Endodermal cell (in vitro differentiated cells): ENCODE data around the gene CNOT4. TPM values are rescaled to one million over a fixed set of nuclear protein-coding genes. Genes with fewer than 3 reads are reported as not detected.

Experiments
- DNase-seq: peaks from one replicate; pipeline ENCODE4 v3.0.0-alpha.2; 2017
- H3K27ac ChIP-seq: 2 replicates; pipeline ENCODE4 v1.5.1; 2013; ENCODE audit warnings: mild to moderate bottlenecking, low read depth, low read length, moderate library complexity
- H3K27me3 ChIP-seq: 2 replicates; pipeline ENCODE4 v1.6.1; 2013; ENCODE audit warnings: mild to moderate bottlenecking, low read length, moderate library complexity; ENCODE audit not compliant: insufficient read depth, control insufficient read depth, poor library complexity, severe bottlenecking
- H3K36me3 ChIP-seq: 2 replicates; pipeline ENCODE4 v1.7.0; 2013; ENCODE audit warnings: mild to moderate bottlenecking, low read length, moderate library complexity; ENCODE audit not compliant: control insufficient read depth, insufficient read depth
- H3K4me1 ChIP-seq: one replicate; pipeline ENCODE4 v1.7.0; 2013; ENCODE audit warnings: low read length; ENCODE audit not compliant: control insufficient read depth, insufficient read depth
- H3K4me3 ChIP-seq: 2 replicates; pipeline ENCODE4 v1.5.1; 2013; ENCODE audit warnings: mild to moderate bottlenecking, low read length, moderate library complexity
- H3K9ac ChIP-seq: 2 replicates; pipeline ENCODE4 v1.6.1; 2013; ENCODE audit warnings: mild to moderate bottlenecking, low read length, moderate library complexity; ENCODE audit not compliant: poor library complexity, severe bottlenecking; ENCODE audit errors: extremely low read depth
- H3K9me3 ChIP-seq: 2 replicates; pipeline ENCODE4 v1.6.1; 2013; ENCODE audit warnings: mild to moderate bottlenecking, low read length, moderate library complexity; ENCODE audit not compliant: control insufficient read depth
- H3K27ac Mint-ChIP-seq: 2 replicates; pipeline ENCODE4 v1.8.0; 2020; ENCODE audit warnings: mixed read lengths
- H3K27me3 Mint-ChIP-seq: 2 replicates; pipeline ENCODE4 v1.8.0; 2021; ENCODE audit warnings: mild to moderate bottlenecking, mixed read lengths; ENCODE audit not compliant: insufficient read depth
- H3K36me3 Mint-ChIP-seq: 2 replicates; pipeline ENCODE4 v1.8.0; 2020; ENCODE audit warnings: low read depth, mixed read lengths
- H3K4me1 Mint-ChIP-seq: 2 replicates; pipeline ENCODE4 v1.8.0; 2020; ENCODE audit warnings: mixed read lengths
- H3K4me3 Mint-ChIP-seq: 2 replicates; pipeline ENCODE4 v1.8.0; 2020; ENCODE audit warnings: mild to moderate bottlenecking, moderate library complexity, mixed read lengths
- H3K9me3 Mint-ChIP-seq: 2 replicates; pipeline ENCODE4 v1.8.0; 2020; ENCODE audit warnings: mild to moderate bottlenecking, mixed read lengths
- WGBS, 2 experiments: methylation state at CpG; one replicate each; pipeline versions ENCODE4 v1.1.5 to v1.1.7; 2013; ENCODE audit warnings: missing lambda C conversion rate in 2 of 2, mixed read lengths in 1 of 2; ENCODE audit not compliant: insufficient coverage in 1 of 2, insufficient read length in 1 of 2; 5-methylcytosine and 5-hydroxymethylcytosine counted together
- total RNA-seq, 2 donors: library from RNA; stranded (reverse); fragmentation: NEBNext Ultra II Directional in 1 of 2; extraction: Animal tissue kit (Norgen Biotek cat#: 25700) in 1 of 2; gene quantifications; 2 replicates in 1 of 2; 3 replicates in 1 of 2; pipeline ENCODE4 v1.2.1, GENCODE V29; 2021
- TF ChIP-seq, protein P1 (sequence below): fragments of 200-600 bp; sonication (generic); conservative IDR thresholded peaks from 2 replicates; pipeline ENCODE4 v1.5.0; 2021; ENCODE audit warnings: antibody characterized with exemption, mild to moderate bottlenecking

CNOT4 gene
- total RNA-seq, 2 donors from 2014 or later: 22.7 to 23.8 TPM

DNA sequence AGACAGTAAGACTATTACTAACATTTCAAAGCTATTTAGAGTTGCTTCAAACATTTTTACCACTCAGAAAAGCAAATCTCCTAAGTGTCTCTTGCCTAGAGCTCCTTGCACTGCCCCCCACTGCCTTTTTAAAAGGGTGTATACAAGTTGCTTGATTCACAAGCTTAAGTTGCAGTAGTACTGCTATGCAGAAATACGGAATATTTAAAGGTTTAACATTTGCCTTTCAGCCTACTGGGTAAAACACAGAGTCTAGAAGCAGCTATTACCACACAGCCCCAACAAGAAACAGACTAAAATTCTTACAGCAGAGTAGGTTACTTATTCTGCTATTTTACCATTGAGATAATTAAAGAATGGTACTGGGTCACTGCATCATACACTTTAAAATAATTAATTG, 128.5 kb downstream of the CNOT4 start:
- Mint-ChIP-seq H3K4me3 (no peak overlapping the region), H3K27ac (peak overlapping the region; percentile 24), H3K9me3 (no peaks in the 10 kb centered on the region), H3K4me1 (peaks cover 28% of the 10 kb centered on the region), H3K36me3 (no peaks in the 10 kb centered on the region), H3K27me3 (no peaks in the 10 kb centered on the region)
- 79% methylated on average over 1 of the region's 1 CpG; no CpG with 5 or more reads in 1 of the 2 experiments for WGBS, 2 experiments
- Histone ChIP-seq H3K27ac (no peak overlapping the region), H3K9me3 (no peaks in the 10 kb centered on the region), H3K9ac (no peak overlapping the region), H3K36me3 (no peaks in the 10 kb centered on the region), H3K4me3 (no peak overlapping the region), H3K27me3 (no peaks in the 10 kb centered on the region), H3K4me1 (peaks cover 27% of the 10 kb centered on the region)
- no peak for DNase-seq
- TF ChIP-seq, protein P1, sequence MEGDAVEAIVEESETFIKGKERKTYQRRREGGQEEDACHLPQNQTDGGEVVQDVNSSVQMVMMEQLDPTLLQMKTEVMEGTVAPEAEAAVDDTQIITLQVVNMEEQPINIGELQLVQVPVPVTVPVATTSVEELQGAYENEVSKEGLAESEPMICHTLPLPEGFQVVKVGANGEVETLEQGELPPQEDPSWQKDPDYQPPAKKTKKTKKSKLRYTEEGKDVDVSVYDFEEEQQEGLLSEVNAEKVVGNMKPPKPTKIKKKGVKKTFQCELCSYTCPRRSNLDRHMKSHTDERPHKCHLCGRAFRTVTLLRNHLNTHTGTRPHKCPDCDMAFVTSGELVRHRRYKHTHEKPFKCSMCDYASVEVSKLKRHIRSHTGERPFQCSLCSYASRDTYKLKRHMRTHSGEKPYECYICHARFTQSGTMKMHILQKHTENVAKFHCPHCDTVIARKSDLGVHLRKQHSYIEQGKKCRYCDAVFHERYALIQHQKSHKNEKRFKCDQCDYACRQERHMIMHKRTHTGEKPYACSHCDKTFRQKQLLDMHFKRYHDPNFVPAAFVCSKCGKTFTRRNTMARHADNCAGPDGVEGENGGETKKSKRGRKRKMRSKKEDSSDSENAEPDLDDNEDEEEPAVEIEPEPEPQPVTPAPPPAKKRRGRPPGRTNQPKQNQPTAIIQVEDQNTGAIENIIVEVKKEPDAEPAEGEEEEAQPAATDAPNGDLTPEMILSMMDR: no peak

DNA sequence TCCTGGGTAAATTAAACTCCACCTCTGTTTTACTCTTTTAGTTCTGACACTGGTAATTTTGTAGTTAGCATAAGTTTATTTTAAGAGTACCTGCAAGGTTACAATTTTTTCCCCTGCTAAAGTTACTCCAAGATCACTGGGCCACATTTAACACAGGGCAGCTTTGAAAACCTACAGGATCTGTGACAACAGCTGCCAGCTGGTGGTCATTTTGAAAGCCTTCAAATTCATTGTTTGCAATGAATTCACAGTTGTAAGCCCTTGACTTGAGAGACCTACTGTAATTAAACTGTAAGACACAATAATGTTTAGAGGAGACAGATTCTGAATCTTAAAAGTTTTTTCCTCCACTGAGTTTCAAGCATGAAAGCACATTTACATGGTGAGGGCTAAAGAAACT, 129.6 kb downstream of the CNOT4 start:
- Histone ChIP-seq H3K4me3 (peak overlapping the region; percentile 37), H3K9ac (no peak overlapping the region), H3K9me3 (no peaks in the 10 kb centered on the region), H3K36me3 (no peaks in the 10 kb centered on the region), H3K27me3 (no peaks in the 10 kb centered on the region), H3K4me1 (peaks cover 27% of the 10 kb centered on the region), H3K27ac (no peak overlapping the region)
- Mint-ChIP-seq H3K27me3 (no peaks in the 10 kb centered on the region), H3K9me3 (no peaks in the 10 kb centered on the region), H3K36me3 (no peaks in the 10 kb centered on the region), H3K4me3 (no peak overlapping the region), H3K4me1 (peaks cover 28% of the 10 kb centered on the region), H3K27ac (no peak overlapping the region)
- TF ChIP-seq, protein P1: no peak
- no peak for DNase-seq

DNA sequence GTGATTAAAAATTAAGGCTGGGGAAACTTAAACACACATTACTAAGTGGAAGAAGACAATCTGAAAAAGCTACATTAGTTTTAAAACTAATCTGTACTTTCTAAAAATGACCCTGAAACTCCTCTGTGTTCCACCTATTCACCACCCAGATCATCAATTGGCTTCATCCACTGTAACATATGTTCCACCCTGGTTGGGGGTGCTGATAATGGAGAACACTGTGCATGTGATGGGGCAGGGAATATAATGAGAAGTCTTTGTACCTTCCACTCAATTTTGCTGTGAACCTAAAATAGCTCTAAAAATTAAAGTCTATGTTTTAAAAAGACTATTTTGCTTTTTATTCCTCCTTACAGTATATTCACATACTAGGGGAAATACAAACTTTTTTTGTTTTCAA, 132.7 kb downstream of the CNOT4 start:
- DNase-seq: no peak
- Histone ChIP-seq H3K27ac (no peak overlapping the region), H3K27me3 (no peaks in the 10 kb centered on the region), H3K4me1 (peaks cover 25% of the 10 kb centered on the region), H3K36me3 (no peaks in the 10 kb centered on the region), H3K4me3 (no peak overlapping the region), H3K9ac (no peak overlapping the region), H3K9me3 (no peaks in the 10 kb centered on the region)
- no peak overlapping the region for H3K4me3 Mint-ChIP-seq
- no peaks in the 10 kb centered on the region for H3K27me3 Mint-ChIP-seq
- TF ChIP-seq, protein P1: no peak
- peaks cover 26% of the 10 kb centered on the region for H3K4me1 Mint-ChIP-seq
- H3K27ac Mint-ChIP-seq: no peak overlapping the region
- no peaks in the 10 kb centered on the region for H3K36me3 Mint-ChIP-seq
- no peaks in the 10 kb centered on the region for H3K9me3 Mint-ChIP-seq
